EH (cell line): Measurements from ENCODE around the gene CDH22.
A peak's percentile ranks its signal among the peaks of the same experiment; 100 is the strongest.

Experiments
- DNase-seq: peaks from one replicate; pipeline ENCODE4 v3.0.0-alpha.2; 2015; ENCODE audit warnings: low read depth

Gene CDH22

DNA sequence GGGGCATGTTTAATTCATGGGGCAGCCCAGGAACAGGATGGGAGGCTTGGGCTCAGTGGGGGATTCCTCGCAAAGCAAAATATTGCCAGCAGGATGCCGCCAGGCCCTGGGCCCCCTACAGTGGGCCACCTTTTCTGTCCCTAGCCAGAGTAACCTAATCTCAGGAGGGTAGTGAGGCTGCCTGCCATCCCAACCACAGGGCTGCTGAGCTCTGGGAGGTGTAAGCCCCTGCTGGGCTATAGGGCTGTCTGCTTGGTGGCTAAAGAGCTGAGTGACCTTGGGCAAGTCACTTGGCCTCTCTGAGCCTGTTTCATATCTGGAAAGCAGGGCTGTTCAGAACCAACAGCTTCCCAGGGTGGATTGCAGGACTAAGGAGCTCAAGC lies 35.7 kb upstream of the CDH22 start:
- DNase-seq: no peak

DNA sequence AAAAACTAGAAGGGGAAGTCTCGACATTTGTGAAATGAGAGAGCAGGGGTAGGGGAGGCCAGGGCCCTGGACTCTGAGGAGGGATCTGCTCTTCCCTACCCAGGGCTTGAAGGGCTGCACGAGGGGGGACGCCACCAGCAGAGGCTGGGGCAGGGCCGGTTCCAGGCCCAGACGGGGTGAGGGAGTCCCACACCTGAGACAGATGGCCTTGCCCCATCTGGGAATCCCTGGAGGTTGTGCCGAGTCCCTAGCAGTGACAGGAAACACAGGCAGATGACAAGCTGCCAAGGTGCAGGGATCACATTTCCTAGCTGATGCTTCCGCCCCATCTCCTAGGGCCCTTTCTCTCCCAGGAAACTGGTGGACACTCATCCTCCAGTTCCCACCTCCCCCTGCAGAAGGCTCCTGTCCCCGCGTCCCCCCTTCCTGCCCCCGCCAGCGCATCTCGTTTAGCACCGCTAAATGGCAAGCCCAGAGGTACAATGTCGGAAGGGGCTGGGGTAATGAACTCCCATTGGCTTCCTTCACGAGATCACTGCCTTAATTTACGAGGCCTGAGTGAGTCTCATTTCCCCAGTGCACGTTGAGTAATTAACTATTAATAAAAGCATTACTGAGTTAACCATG lies 35.2 kb upstream of the CDH22 start:
- peak; percentile 34 for DNase-seq

DNA sequence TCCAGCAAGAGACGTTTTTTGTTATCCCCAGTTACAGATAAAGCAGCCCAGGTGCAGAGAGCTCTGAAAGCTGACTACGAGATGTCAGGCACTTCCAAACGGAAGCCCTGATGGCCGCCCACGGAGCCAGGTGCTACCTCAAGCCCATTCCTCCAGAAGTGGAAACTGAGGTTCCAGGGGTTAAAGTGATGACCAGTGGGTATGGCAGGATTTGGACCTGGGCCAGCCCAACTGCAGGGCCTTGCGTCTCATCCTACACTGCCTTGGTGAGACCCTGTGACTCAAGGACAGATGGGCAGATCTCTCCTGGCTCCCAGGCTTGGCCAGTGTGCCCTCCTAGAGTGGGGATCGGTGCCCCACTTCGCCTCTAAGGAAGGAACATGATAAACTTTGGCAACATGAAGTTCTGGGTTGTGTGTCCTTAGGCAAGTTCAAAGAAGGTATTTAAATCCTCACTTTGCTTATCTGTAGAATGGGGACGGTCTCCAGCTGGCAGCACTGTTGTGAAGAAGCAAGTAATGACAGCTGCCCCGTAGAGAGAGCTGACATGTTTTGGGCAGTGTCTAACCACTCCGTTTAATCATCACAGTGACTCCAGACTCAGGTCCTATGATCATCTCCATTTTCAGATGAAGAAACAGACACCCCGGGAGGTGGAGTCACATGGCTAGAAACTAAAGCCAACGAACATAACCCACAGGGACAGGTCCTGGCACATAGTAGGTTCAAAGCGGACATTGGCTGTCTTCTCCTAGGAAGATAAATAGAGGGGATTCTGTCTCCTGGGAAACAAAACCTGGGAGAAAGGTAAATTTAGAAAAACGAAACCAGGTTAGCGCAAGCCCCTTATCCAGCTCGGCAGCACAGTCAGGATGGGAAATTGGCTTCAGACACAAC lies 34.4 kb upstream of the CDH22 start:
- no peak for DNase-seq

GRCh38 chr20:46342010-46342378 lies 33.7 kb upstream of the CDH22 start:
- no peak for DNase-seq

DNA sequence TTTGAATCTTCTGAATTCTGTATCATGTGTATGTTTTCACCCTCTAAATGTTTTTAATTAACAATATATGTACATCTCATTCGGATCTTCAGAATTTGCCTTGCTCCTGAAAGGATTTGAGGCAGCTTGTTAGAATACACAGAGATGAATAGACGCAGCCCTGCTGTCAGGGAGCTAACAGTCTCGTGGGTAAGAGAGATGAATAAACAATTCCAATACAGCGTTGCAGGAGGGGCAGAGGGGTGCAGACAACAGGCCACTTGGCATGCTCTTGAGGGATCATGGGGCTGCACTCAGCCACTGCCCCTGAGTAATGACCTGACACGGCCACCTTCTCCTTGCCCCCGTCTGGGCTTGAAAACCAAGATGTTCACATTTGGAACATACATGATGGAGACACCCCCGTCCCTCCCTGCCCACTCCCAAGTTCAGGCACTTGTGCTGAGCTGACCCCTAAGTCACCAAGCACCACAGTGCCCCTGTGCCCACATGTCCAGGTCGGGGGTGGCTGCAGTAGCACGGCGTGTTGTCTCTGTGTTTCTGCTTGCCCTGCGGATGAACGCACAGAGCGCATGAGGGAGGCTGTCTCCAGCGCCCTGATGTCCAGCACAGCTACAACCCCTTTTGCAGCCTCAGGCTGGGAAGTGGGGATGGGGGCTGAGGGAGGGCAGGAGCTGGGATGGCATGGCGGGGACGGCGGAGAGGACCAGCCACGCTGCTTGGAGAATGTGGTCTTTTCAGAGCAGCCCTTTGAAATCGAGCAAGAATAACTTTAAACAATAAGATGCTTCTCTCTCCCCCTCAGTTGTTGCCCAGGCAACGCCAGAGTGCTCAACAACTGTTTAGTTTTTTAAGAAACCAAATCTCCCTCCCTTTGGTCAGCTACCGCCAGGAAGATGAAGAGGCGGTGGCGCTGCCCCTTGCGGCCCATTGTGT lies 33.0 kb upstream of the CDH22 start:
- DNase-seq: no peak

- DNase-seq: no peak
Observed at GRCh38 chr20:46339037-46339436, 30.7 kb upstream of the CDH22 start.

- no peak for DNase-seq
Observed at GRCh38 chr20:46336735-46337134, 28.4 kb upstream of the CDH22 start.

GRCh38 chr20:46334303-46334904 lies 26.1 kb upstream of the CDH22 start:
- no peak for DNase-seq

- DNase-seq: no peak
Observed at GRCh38 chr20:46333161-46333991, 25.1 kb upstream of the CDH22 start.

DNA sequence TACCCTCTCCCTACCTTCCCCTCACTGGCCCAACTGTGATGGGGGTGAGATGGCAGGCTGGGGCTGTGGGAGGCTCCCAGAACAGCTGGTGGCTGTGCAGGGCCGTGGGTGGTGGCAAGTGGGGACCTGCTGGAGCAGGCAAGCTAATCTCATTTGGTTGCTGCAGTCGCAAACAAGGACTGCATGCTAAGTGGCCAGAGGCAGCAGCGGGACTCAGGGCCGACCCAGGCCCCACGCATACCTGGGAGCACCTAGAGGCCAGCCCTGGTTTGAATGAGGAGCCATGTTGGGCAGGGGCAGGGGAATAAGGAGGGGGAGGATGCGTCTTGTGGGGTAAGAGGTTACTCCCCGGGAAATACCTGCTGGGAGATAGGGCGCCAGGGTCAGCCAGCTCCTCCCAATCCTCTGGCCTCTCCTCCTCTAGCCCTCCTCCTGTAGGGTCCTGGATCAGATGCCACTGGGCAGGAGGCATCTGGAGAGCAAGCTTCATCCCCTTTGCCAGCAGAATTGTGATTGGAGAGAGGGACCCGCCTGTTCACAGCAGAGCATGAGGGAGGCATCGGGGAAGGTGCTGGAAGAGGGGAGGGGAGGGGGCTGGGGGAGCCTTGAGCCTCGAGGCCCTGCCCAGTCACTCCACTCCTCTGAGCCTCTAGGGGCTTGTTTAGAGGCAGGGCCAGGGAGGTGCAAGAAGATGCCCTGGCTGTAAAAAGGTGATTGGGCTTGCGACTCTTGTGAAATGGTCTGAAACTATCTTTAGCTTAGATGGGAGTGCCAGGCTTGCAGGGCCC lies 24.3 kb upstream of the CDH22 start:
- no peak for DNase-seq

DNA sequence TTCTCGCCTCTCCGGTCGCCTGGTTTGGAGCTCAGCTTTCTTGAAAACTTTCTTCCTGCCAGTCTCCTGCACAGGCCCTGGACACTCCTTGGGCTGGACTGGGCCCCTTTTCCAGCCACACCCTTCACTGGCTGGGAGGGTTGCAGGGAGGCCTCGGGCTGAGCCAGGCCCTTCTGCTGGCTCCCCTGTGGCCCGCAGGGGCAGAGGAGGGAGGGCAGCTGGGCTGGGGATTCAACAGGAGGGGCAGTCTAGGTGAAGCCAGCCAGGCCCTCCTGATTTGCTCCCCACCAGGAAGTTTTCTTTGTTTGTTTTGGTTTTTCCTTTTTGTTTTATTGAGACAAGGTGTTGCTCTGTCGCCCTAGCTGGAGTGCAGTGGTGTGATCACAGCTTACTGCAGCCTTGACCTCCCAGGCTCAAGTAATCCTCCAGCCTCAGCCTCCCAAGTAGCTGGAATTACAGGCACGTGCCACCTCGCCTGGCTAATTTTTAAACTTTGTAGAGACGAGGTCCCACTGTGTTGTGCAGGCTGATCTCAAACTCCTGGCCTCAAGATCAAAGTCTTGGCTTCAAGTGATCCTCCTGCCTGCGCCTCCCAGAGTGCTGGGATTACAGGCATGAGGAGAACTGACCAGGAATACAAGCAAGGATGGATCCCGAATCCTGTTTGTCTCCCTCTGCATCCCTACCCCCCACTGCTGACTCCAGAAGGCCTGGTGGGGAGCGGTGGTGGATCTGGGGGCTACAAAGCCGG lies 23.5 kb upstream of the CDH22 start:
- DNase-seq: no peak

DNA sequence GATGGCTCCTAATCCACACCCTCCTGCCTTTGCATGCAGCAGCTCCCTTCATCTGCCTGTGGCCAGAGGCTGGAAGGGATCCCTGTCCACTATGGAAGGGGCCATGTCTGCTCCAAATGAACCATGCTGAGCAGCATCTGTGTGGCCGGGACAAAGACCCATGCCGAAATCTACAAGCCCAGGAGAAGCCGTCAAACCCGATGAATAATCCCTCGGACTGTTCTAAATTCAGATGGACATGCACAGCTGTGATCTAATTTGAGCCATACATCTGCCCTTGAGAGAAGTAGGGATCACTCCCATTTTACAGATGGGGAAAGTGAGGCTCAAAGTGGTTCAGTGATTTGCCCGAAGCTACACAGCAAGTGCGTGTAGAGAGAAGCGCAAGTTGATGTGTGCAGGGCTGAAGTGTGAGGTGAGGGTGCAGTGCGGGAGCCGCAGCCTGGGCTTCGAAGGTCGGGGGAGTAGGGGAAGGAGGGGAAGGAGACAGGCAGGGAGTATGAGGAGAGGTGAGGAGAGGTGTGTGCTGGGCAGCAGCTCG lies 22.6 kb upstream of the CDH22 start:
- no peak for DNase-seq

DNA sequence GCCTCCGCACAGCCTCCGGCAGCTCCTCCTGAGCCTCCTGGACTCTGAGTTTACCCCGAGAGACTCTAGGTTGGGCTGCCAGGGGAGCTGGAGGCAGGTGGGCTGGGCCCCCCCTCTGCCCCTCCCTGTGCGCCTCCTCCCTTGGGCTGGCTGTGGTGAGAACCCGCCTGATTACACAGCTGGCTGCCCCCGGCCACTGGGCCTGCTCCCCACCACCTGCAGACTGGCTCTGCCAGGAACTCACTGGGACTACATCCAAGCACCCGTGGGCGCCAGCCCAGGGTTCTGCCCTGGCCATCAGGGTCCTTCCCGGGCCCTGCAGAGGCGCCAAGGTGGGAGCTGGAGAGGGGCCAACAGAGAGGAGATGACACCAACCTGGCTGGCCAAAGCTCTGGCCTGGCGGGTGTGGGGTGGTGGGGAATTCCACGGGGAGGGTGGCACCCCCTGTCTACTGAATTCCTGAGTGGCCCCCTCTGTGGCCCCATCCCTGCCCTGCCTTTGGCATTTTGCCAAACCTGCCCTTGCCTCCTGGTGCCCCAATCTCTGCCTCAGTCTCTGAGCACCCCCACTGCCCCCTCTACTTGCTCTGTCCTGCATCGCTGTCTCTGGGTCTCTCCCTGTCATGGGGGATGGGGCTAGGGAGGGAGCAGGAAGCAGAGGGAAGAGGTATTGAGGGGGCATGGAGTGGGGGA lies 21.9 kb upstream of the CDH22 start:
- DNase-seq: no peak

DNA sequence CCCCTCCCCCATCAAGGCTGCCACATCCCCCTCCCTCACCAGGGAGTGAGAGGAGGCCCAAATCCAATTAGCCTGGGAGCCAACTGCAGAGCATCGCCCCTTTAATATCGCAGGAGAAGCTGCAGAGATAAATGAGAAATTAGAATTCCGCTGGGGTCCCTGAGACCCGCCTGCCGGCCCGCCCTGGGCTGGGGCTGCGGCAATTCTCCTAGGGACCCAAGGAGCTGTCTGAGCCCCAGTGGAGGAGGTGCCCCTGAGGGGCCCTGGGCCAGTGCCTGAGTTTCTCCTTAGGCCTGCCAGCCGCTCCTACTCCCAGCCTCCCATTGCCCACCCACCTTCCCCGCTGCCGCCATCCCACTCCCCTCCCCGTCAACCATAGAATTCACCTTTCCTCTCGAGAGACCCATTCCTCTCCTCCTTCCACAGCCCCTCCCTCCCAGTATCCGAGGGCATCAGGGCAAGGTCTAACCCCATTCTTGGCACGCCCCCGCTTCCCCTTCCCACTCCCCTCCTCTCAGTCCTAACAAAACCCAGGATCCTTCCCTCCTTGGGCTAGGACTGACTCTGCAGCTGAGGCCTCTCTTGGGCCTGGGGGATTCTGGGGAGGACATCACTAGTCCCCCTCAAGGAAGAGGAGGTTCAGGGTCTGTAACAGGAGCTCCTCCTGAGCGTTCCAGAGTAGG lies 20.0 kb upstream of the CDH22 start:
- DNase-seq: no peak

GRCh38 chr20:46327557-46327956 lies 19.3 kb upstream of the CDH22 start:
- DNase-seq: no peak

- DNase-seq: no peak
Observed at GRCh38 chr20:46325789-46326188, 17.5 kb upstream of the CDH22 start.

GRCh38 chr20:46324960-46325703 lies 16.8 kb upstream of the CDH22 start:
- peak; percentile 34 for DNase-seq
